GM12891 (cell line): Measurements from ENCODE around the gene BICC1.

Experiments
- PAX5 ChIP-seq: IDR thresholded peaks from 2 replicates; pipeline ENCODE4 v1.6.1; 2011; ENCODE audit warnings: low read length, moderate library complexity, mild to moderate bottlenecking; ENCODE audit not compliant: insufficient read depth, severe bottlenecking
- POLR2A ChIP-seq: IDR thresholded peaks from 2 replicates; pipeline ENCODE4 v1.6.1; 2011; ENCODE audit warnings: low read depth, low read length, control low read depth
- POLR2AphosphoS5 ChIP-seq: IDR thresholded peaks from 2 replicates; pipeline ENCODE4 v1.6.1; 2011; ENCODE audit warnings: low read depth, low read length, control low read depth
- SPI1 ChIP-seq: IDR thresholded peaks from 2 replicates; pipeline ENCODE4 v1.6.1; 2011; ENCODE audit warnings: low read depth, low read length, control low read depth

DNA sequence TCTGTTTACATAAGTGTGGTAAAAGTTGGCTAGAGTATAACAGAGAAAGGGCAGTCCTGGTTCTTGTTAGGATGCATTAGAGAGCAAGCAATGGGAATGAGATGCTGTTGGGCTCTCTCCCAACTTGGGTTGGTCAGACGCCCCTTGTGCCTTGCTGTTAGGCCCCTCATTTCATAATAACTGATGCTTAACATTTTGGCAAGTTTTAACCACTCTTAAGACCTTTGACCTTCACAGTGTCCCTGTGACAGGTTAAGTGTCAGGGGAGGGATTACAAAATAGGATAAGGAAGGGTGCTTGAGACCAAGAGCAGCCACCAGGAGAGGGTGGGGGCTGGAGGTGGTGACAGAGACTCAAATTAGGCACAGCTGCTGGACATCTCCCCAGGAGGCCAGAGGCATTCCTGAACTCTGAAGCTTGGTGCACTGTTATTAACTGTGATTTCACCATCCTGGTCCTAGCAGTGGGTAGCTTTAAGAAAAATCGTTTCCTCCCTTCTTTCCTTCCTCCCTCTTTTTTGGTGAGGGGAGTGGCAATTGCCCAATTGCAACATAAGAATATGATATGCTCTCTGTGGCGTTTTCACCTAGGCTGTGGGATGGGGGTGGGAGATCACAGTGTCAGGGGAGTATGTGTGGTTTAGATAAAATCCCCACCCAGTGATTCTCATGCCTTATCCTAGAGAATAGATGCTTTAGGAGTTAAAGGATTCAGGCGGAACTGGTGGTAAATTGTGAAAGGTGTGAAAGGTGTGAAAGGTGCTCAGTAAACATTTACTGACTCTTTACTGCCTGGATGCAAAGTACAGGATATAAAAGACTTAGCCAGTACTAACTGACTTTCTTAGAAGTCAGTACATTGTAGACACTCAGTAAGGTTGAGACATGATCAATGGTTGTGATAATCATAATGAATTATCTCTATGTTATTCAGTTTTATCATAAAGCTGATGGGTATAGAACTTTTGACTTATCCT is 270.5 kb downstream of the BICC1 start:
- TF ChIP-seq POLR2A: no peak
- no peak for TF ChIP-seq POLR2AphosphoS5
- no peak for TF ChIP-seq PAX5
- no peak for TF ChIP-seq SPI1
